ENCODE results near the gene ANXA5.

The ANXA5 gene

GRCh38 chr4:121676345-121677075 is 20.3 kb downstream of the ANXA5 start:
- in situ Hi-C loops (cut with MboI; ENCODE audit: low sequenced_read_pairs, unreplicated experiment): no loop called here
- no peak for DNase-seq (ENCODE audit: low spot score)
- TF ChIP-seq CTCF (IDR thresholded peaks at IDR 0.05; ENCODE audit: borderline replicate concordance, control extremely low read depth, extremely low read depth, insufficient read depth, missing control alignments): no peak

GRCh38 chr4:121675715-121676114 is 21.1 kb downstream of the ANXA5 start:
- in situ Hi-C loops (cut with MboI; ENCODE audit: low sequenced_read_pairs, unreplicated experiment): no loop called here
- TF ChIP-seq CTCF (IDR thresholded peaks at IDR 0.05; ENCODE audit: borderline replicate concordance, control extremely low read depth, extremely low read depth, insufficient read depth, missing control alignments): no peak
- no peak for DNase-seq (ENCODE audit: low spot score)

GRCh38 chr4:121674696-121675095 is 22.1 kb downstream of the ANXA5 start:
- in situ Hi-C loops (cut with MboI; ENCODE audit: low sequenced_read_pairs, unreplicated experiment): no loop called here
- TF ChIP-seq CTCF (IDR thresholded peaks at IDR 0.05; ENCODE audit: borderline replicate concordance, control extremely low read depth, extremely low read depth, insufficient read depth, missing control alignments): no peak
- no peak for DNase-seq (ENCODE audit: low spot score)

GRCh38 chr4:121674191-121674590 is 22.6 kb downstream of the ANXA5 start:
- no peak for TF ChIP-seq CTCF (IDR thresholded peaks at IDR 0.05; ENCODE audit: borderline replicate concordance, control extremely low read depth, extremely low read depth, insufficient read depth, missing control alignments)
- no peak for DNase-seq (ENCODE audit: low spot score)
- in situ Hi-C loops (cut with MboI; ENCODE audit: low sequenced_read_pairs, unreplicated experiment): no loop called here

- no peak for DNase-seq (ENCODE audit: low spot score)
- TF ChIP-seq CTCF (IDR thresholded peaks at IDR 0.05; ENCODE audit: borderline replicate concordance, control extremely low read depth, extremely low read depth, insufficient read depth, missing control alignments): no peak
- in situ Hi-C loops (cut with MboI; ENCODE audit: low sequenced_read_pairs, unreplicated experiment): no loop called here
Observed at GRCh38 chr4:121669163-121669550, 27.6 kb downstream of the ANXA5 start.

- in situ Hi-C loops (cut with MboI; ENCODE audit: low sequenced_read_pairs, unreplicated experiment): no loop called here
- DNase-seq (ENCODE audit: low spot score): no peak
- no peak for TF ChIP-seq CTCF (IDR thresholded peaks at IDR 0.05; ENCODE audit: borderline replicate concordance, control extremely low read depth, extremely low read depth, insufficient read depth, missing control alignments)
Observed at GRCh38 chr4:121668368-121669162, 28.2 kb downstream of the ANXA5 start.

All from GM13976 (cell line).